ACC112 (cell line): Measurements from ENCODE around the gene RNF213.
"Not testable (repeated sequence)": the region's sequence is repeated elsewhere in the genome, so short reads cannot be mapped to it uniquely, and the experiment has no call there.

Experiments
- H2AFZ ChIP-seq: fragments of 200-600 bp; sonication (generic); one replicate; pipeline ENCODE4 v1.6.0; 2017; ENCODE audit warnings: antibody characterized with exemption, low read length; ENCODE audit not compliant: unreplicated experiment
- H3K27ac ChIP-seq: fragments of 200-600 bp; sonication (generic); 2 replicates; pipeline ENCODE4 v1.5.1; 2014; ENCODE audit warnings: low read depth, mild to moderate bottlenecking, antibody characterized with exemption, low read length, moderate library complexity
- H3K27me3 ChIP-seq: fragments of 200-600 bp; sonication (generic); 2 replicates; pipeline ENCODE4 v1.6.1; 2014; ENCODE audit warnings: mild to moderate bottlenecking, antibody characterized with exemption, low read length, moderate library complexity, mixed read lengths; ENCODE audit not compliant: insufficient read depth
- H3K36me3 ChIP-seq: fragments of 200-600 bp; sonication (generic); 2 replicates; pipeline ENCODE4 v1.6.1; 2016; ENCODE audit warnings: mild to moderate bottlenecking, antibody characterized with exemption, low read length, moderate library complexity, mixed read lengths; ENCODE audit not compliant: insufficient read depth
- H3K4me1 ChIP-seq: fragments of 200-600 bp; sonication (generic); one replicate; pipeline ENCODE4 v1.6.1; 2016; ENCODE audit warnings: low read length, mixed read lengths; ENCODE audit not compliant: insufficient read depth, unreplicated experiment, control insufficient read depth
- H3K4me3 ChIP-seq: fragments of 200-600 bp; sonication (generic); 2 replicates; pipeline ENCODE4 v1.5.1; 2014; ENCODE audit warnings: mild to moderate bottlenecking, low read depth, low read length
- H3K79me2 ChIP-seq: fragments of 200-600 bp; sonication (generic); one replicate; pipeline ENCODE4 v1.6.0; 2016; ENCODE audit warnings: low read length; ENCODE audit not compliant: control insufficient read depth, unreplicated experiment, insufficient read depth

Gene RNF213

DNA sequence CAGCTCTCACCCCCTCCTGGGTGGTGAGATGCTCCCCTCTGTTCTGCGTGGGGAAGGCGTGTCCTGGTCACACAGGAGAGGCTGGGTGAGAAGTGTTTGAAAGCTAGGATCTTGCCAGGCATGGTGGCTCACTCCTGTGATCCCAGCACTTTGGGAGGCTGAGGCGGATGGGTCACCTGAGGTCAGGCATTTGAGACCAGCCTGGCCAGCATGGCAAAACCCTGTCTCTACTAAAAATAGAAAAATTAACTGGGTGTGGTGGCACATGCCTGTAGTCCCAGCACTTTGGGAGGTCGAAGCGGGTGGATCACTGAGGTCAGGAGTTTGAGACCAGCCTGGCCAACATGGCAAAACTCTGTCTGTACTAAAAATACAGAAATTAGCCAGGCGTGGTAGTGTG lies 16.2 kb upstream of the RNF213 start:
- not testable (repeated sequence) for H3K27ac ChIP-seq, H3K4me1 ChIP-seq, H3K27me3 ChIP-seq, H2AFZ ChIP-seq, H3K4me3 ChIP-seq, H3K79me2 ChIP-seq, H3K36me3 ChIP-seq

GRCh38 chr17:80244871-80245509 lies 15.7 kb upstream of the RNF213 start:
- Histone ChIP-seq H3K27ac (no peak overlapping the region), H3K4me3 (no peak overlapping the region), H3K79me2 (no peaks in the 10 kb centered on the region), H3K4me1 (no peaks in the 10 kb centered on the region), H2AFZ (no peak overlapping the region), H3K36me3 (no peaks in the 10 kb centered on the region), H3K27me3 (no peaks in the 10 kb centered on the region)

- Histone ChIP-seq H3K79me2 (no peaks in the 10 kb centered on the region), H3K27me3 (no peaks in the 10 kb centered on the region), H2AFZ (no peak overlapping the region), H3K36me3 (no peaks in the 10 kb centered on the region), H3K4me1 (no peaks in the 10 kb centered on the region), H3K4me3 (no peak overlapping the region), H3K27ac (no peak overlapping the region)
These were observed 14.9 kb upstream of the RNF213 start for GRCh38 chr17:80245566-80246265.

DNA sequence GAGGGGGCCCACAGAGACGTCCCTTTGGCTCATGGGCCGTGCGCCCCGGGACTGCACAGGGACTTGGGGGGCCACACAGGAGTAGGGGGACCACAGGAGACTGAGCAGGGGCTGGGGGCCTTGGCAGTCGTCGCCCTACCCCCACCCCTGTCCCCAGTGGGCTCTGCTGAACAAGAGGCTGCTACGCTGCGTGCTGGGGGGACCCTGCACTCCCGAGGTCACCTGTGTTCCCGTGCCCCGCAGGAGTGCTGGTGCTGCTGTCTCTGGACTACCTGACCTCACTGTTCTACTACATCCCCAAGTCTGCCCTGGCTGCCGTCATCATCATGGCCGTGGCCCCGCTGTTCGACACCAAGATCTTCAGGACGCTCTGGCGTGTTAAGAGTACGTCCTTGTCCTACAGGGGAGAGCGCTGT lies 14.4 kb upstream of the RNF213 start:
- Histone ChIP-seq H3K4me1 (no peaks in the 10 kb centered on the region), H3K27ac (no peak overlapping the region), H2AFZ (no peak overlapping the region), H3K4me3 (no peak overlapping the region), H3K79me2 (no peaks in the 10 kb centered on the region), H3K36me3 (no peaks in the 10 kb centered on the region), H3K27me3 (no peaks in the 10 kb centered on the region)

GRCh38 chr17:80246726-80247125 lies 13.9 kb upstream of the RNF213 start:
- Histone ChIP-seq H3K27me3 (no peaks in the 10 kb centered on the region), H3K27ac (no peak overlapping the region)

GRCh38 chr17:80247561-80247960 lies 13.1 kb upstream of the RNF213 start:
- no peaks in the 10 kb centered on the region for H3K36me3 ChIP-seq
- H3K4me3 ChIP-seq, result no peak overlapping the region
- no peak overlapping the region for H2AFZ ChIP-seq
- no peaks in the 10 kb centered on the region for H3K4me1 ChIP-seq
- H3K79me2 ChIP-seq, result no peaks in the 10 kb centered on the region
- no peaks in the 10 kb centered on the region for H3K27me3 ChIP-seq
- H3K27ac ChIP-seq, result no peak overlapping the region

More at GRCh38 chr17:80246726-80247125, 13.9 kb upstream of the RNF213 start:
- H2AFZ ChIP-seq, result no peak overlapping the region
- H3K79me2 ChIP-seq, result no peaks in the 10 kb centered on the region
- no peaks in the 10 kb centered on the region for H3K36me3 ChIP-seq
- no peaks in the 10 kb centered on the region for H3K4me1 ChIP-seq
- H3K4me3 ChIP-seq, result no peak overlapping the region

GRCh38 chr17:80248001-80248893 lies 12.4 kb upstream of the RNF213 start:
- no peaks in the 10 kb centered on the region for H3K79me2 ChIP-seq
- no peaks in the 10 kb centered on the region for H3K27me3 ChIP-seq
- H3K27ac ChIP-seq, result no peak overlapping the region
- no peaks in the 10 kb centered on the region for H3K36me3 ChIP-seq
- H3K4me1 ChIP-seq, result no peaks in the 10 kb centered on the region
- H3K4me3 ChIP-seq, result no peak overlapping the region
- no peak overlapping the region for H2AFZ ChIP-seq

- Histone ChIP-seq H3K79me2 (no peaks in the 10 kb centered on the region), H3K4me3 (no peak overlapping the region), H2AFZ (no peak overlapping the region), H3K27ac (no peak overlapping the region), H3K4me1 (peaks cover 5% of the 10 kb centered on the region), H3K27me3 (no peaks in the 10 kb centered on the region), H3K36me3 (no peaks in the 10 kb centered on the region)
These were observed 11.6 kb upstream of the RNF213 start for GRCh38 chr17:80248894-80249710.

- Histone ChIP-seq H3K27ac (no peak overlapping the region), H3K36me3 (no peaks in the 10 kb centered on the region), H3K4me1 (peaks cover 22% of the 10 kb centered on the region), H2AFZ (no peak overlapping the region), H3K4me3 (no peak overlapping the region), H3K27me3 (no peaks in the 10 kb centered on the region), H3K79me2 (no peaks in the 10 kb centered on the region)
These were observed 8.7 kb upstream of the RNF213 start for GRCh38 chr17:80251966-80252365.

GRCh38 chr17:80252871-80253270 lies 7.8 kb upstream of the RNF213 start:
- no peak overlapping the region for H3K4me3 ChIP-seq
- no peaks in the 10 kb centered on the region for H3K36me3 ChIP-seq
- no peaks in the 10 kb centered on the region for H3K27me3 ChIP-seq
- no peak overlapping the region for H2AFZ ChIP-seq
- H3K79me2 ChIP-seq, result no peaks in the 10 kb centered on the region
- peaks cover 22% of the 10 kb centered on the region for H3K4me1 ChIP-seq
- no peak overlapping the region for H3K27ac ChIP-seq
